Measurements from ENCODE around the gene SUOX. TPM values are rescaled to one million over a fixed set of nuclear protein-coding genes. Genes with fewer than 3 reads are reported as not detected.

The SUOX gene
- total RNA-seq, 1 donor from 2014 or later = 20.3 TPM

GRCh38 chr12:56031987-56032386 lies 34.9 kb downstream of the SUOX start:
- Histone ChIP-seq H3K27ac (no peak overlapping the region), H3K36me3 (peaks cover 40% of the 10 kb centered on the region), H3K27me3 (no peaks in the 10 kb centered on the region), H3K9me3 (no peaks in the 10 kb centered on the region), H3K4me3 (no peak overlapping the region), H3K4me1 (peaks cover 9% of the 10 kb centered on the region)
- intact Hi-C loops (cut with DNase I) = no loop called here
- no peak for TF ChIP-seq CTCF (IDR thresholded peaks at IDR 0.05)
- DNase-seq (no peak), ATAC-seq (no peak)

- no peaks in the 10 kb centered on the region for H3K4me1 ChIP-seq
- no peak overlapping the region for H3K27ac ChIP-seq
- TF ChIP-seq CTCF (IDR thresholded peaks at IDR 0.05) = no peak
- H3K36me3 ChIP-seq = peaks cover 40% of the 10 kb centered on the region
- DNase-seq (no peak), ATAC-seq (peak; percentile 28)
- H3K27me3 ChIP-seq = no peaks in the 10 kb centered on the region
- intact Hi-C loops (cut with DNase I) = no loop called here
- no peak overlapping the region for H3K4me3 ChIP-seq
- H3K9me3 ChIP-seq = no peaks in the 10 kb centered on the region
These were observed 37.7 kb downstream of the SUOX start for GRCh38 chr12:56034586-56035332.

GRCh38 chr12:56037161-56037560 lies 40.1 kb downstream of the SUOX start:
- Histone ChIP-seq H3K9me3 (no peaks in the 10 kb centered on the region), H3K4me3 (no peak overlapping the region), H3K27ac (no peak overlapping the region), H3K4me1 (peaks cover 5% of the 10 kb centered on the region), H3K27me3 (no peaks in the 10 kb centered on the region), H3K36me3 (peaks cover 35% of the 10 kb centered on the region)
- ATAC-seq (no peak), DNase-seq (no peak)
- no peak for TF ChIP-seq CTCF (IDR thresholded peaks at IDR 0.05)
- intact Hi-C loops (cut with DNase I) = no loop called here

- DNase-seq (no peak), ATAC-seq (no peak)
- Histone ChIP-seq H3K27me3 (no peaks in the 10 kb centered on the region), H3K36me3 (peaks cover 33% of the 10 kb centered on the region), H3K27ac (no peak overlapping the region), H3K9me3 (no peaks in the 10 kb centered on the region), H3K4me1 (peaks cover 12% of the 10 kb centered on the region), H3K4me3 (no peak overlapping the region)
- TF ChIP-seq CTCF (IDR thresholded peaks at IDR 0.05) = no peak
- intact Hi-C loops (cut with DNase I) = no loop called here
These were observed 41.1 kb downstream of the SUOX start for GRCh38 chr12:56038022-56038655.

- Histone ChIP-seq H3K36me3 (peaks cover 39% of the 10 kb centered on the region), H3K27ac (no peak overlapping the region), H3K9me3 (no peaks in the 10 kb centered on the region), H3K27me3 (no peaks in the 10 kb centered on the region), H3K4me1 (peaks cover 19% of the 10 kb centered on the region), H3K4me3 (no peak overlapping the region)
- DNase-seq (no peak), ATAC-seq (no peak)
- TF ChIP-seq CTCF (IDR thresholded peaks at IDR 0.05) = no peak
- intact Hi-C loops (cut with DNase I) = loop anchor here (10.0 kb wide), 1 partner anchor 45 kb away; the partner anchor contains the start of gene SUOX
These were observed 43.1 kb downstream of the SUOX start for GRCh38 chr12:56040151-56040550.
